ENCODE results near the gene ZNF17.
"Not testable (repeated sequence)": the region's sequence is repeated elsewhere in the genome, so short reads cannot be mapped to it uniquely, and the experiment has no call there.

ZNF17 gene

GRCh38 chr19:57410877-57411671, at the start of gene ZNF17:
Gene ZNF17, plus strand, starts transcription at chr19:57411161. Its CDS starts 2,455 bp downstream, at chr19:57413616.
- DNase-seq: peak; percentile 82

- DNase-seq: no peak
Measured at GRCh38 chr19:57362419-57362818, 48.5 kb upstream of the ZNF17 start.

- DNase-seq: peak; percentile 96
Measured at GRCh38 chr19:57362997-57363687, 47.8 kb upstream of the ZNF17 start, which contains the start of the genes TRAPPC2B and ZNF547. Gene TRAPPC2B, plus strand, starts transcription at chr19:57363551. Its CDS starts 1,283 bp downstream, at chr19:57364834. Gene ZNF547, plus strand, starts transcription at chr19:57363551. Its CDS starts 5,005 bp downstream, at chr19:57368556.

- DNase-seq: no peak
Measured at GRCh38 chr19:57363688-57364181, 47.2 kb upstream of the ZNF17 start.

- no peak for DNase-seq
Measured at GRCh38 chr19:57366776-57367175, 44.2 kb upstream of the ZNF17 start.

GRCh38 chr19:57374179-57374578, 36.8 kb upstream of the ZNF17 start:
- no peak for DNase-seq

GRCh38 chr19:57374647-57375046, 36.3 kb upstream of the ZNF17 start:
- DNase-seq: not testable (repeated sequence)

GRCh38 chr19:57376151-57376550, 34.8 kb upstream of the ZNF17 start:
- DNase-seq: no peak

- no peak for DNase-seq
Measured at GRCh38 chr19:57377498-57378146, 33.3 kb upstream of the ZNF17 start.

- DNase-seq: no peak
Measured at GRCh38 chr19:57380923-57381322, 30.0 kb upstream of the ZNF17 start.

GRCh38 chr19:57382806-57383488, 28.0 kb upstream of the ZNF17 start:
- no peak for DNase-seq

- no peak for DNase-seq
Measured at GRCh38 chr19:57389194-57389729, 21.7 kb upstream of the ZNF17 start.

- DNase-seq: peak; percentile 96
Measured at GRCh38 chr19:57389730-57390598, 21.0 kb upstream of the ZNF17 start, which contains the start of gene ZNF548. Gene ZNF548, plus strand, starts transcription at chr19:57389854. Its CDS starts 246 bp downstream, at chr19:57390100.

- DNase-seq: no peak
Measured at GRCh38 chr19:57395710-57396109, 15.3 kb upstream of the ZNF17 start.

GRCh38 chr19:57398868-57399267, 12.1 kb upstream of the ZNF17 start:
- DNase-seq: no peak

GRCh38 chr19:57403737-57404563, 7.0 kb upstream of the ZNF17 start:
- DNase-seq: no peak

GRCh38 chr19:57406516-57407123, 4.3 kb upstream of the ZNF17 start:
- no peak for DNase-seq

GRCh38 chr19:57419439-57419838, 8.5 kb downstream of the ZNF17 start:
- DNase-seq: no peak

- no peak for DNase-seq
Measured at GRCh38 chr19:57421037-57421436, 10.1 kb downstream of the ZNF17 start.
